Measurements from ENCODE around the gene C7orf33.
"Not testable (repeated sequence)": the region's sequence is repeated elsewhere in the genome, so short reads cannot be mapped to it uniquely, and the experiment has no call there.

C7orf33 gene

DNA sequence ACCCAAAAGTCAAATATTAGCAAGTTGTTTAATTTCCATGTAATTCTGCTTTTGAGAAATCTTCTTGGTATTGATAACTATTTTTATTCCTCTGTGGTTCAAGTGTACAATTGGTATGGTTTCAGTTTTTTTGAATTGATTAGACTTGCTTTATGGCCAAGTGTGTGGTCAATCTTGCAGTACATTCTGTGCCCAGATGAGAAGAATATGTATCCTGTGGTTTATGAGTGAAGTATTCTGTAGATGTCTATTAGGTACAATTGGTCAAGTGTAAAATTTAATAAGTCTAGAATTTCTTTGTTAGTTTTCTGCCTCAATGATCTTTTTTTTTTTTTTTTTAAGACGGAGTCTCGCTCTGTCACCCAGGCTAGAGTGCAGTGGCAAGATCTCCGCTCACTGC, 36.6 kb upstream of the C7orf33 start:
- H3K4me3 ChIP-seq (ENCODE audit: low read depth, low read length): no peak overlapping the region
- no peak for DNase-seq (ENCODE audit: low read depth)
- TF ChIP-seq, protein P1, sequence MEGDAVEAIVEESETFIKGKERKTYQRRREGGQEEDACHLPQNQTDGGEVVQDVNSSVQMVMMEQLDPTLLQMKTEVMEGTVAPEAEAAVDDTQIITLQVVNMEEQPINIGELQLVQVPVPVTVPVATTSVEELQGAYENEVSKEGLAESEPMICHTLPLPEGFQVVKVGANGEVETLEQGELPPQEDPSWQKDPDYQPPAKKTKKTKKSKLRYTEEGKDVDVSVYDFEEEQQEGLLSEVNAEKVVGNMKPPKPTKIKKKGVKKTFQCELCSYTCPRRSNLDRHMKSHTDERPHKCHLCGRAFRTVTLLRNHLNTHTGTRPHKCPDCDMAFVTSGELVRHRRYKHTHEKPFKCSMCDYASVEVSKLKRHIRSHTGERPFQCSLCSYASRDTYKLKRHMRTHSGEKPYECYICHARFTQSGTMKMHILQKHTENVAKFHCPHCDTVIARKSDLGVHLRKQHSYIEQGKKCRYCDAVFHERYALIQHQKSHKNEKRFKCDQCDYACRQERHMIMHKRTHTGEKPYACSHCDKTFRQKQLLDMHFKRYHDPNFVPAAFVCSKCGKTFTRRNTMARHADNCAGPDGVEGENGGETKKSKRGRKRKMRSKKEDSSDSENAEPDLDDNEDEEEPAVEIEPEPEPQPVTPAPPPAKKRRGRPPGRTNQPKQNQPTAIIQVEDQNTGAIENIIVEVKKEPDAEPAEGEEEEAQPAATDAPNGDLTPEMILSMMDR (IDR thresholded peaks at IDR 0.05; ENCODE audit: control insufficient read depth, extremely low read depth, insufficient read depth): no peak

DNA sequence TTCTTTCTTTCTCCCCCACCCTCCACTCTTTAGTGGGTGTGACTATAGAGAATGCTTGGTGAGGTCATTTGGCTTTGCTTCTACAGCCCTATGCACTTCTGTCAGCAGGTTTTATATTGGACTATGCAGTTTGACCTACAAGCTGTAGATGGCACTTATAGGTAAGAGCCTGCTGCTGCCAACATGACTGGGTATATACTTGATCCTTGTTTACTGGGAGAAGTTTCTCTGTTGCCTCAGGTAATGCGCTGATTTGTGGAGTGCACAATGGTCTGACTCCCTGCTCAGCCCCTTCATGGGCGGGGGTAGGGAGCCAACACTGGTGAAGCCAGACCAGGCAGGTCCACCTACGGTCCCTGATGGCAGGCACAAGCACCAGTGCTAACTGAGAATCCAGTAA, 33.7 kb upstream of the C7orf33 start:
- no peak for DNase-seq (ENCODE audit: low read depth)
- TF ChIP-seq, protein P1 (IDR thresholded peaks at IDR 0.05; ENCODE audit: control insufficient read depth, extremely low read depth, insufficient read depth): peak; percentile 20; the same call in 1 of the 2 replicates
- H3K4me3 ChIP-seq (ENCODE audit: low read depth, low read length): no peak overlapping the region

DNA sequence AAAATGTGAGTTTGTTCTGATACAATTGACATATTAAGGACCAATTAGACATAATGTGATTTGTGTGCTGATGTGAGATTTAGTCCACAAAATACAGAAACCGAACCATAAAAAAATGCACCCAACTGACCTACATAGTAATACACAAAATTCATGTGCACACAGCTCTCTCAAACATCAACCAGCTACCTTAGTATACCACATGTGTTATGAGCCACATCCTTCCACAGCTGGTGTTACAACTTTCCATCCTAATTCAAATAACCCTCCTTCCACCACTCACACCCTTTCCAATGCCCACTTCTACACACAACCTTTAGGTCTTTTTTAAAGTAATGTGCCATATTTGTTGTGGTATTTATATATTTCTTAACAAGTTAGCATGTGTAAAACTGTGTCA, 31.7 kb upstream of the C7orf33 start:
- TF ChIP-seq, protein P1 (IDR thresholded peaks at IDR 0.05; ENCODE audit: control insufficient read depth, extremely low read depth, insufficient read depth): no peak
- DNase-seq (ENCODE audit: low read depth): no peak

DNA sequence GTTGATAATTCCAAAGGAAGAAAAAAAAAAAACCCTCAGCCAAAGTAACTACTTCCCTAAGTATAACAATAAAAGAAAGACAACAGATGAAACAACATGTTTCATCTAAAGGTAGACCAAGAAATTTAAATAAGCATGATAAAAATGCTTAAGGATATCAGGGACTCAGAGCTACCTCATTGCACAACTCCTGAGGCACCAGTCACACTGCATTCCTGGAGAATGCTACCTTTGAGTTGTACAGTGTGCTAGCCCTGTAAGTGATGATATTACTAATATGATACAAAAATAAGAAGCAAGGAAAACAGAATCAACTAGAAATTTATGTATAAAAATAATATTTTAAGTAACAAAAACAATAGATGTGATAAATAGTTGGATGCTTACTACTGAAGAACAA, 29.5 kb upstream of the C7orf33 start:
- H3K4me3 ChIP-seq (ENCODE audit: low read depth, low read length): no peak overlapping the region
- no peak for DNase-seq (ENCODE audit: low read depth)
- TF ChIP-seq, protein P1 (IDR thresholded peaks at IDR 0.05; ENCODE audit: control insufficient read depth, extremely low read depth, insufficient read depth): no peak

More for the DNA sequence above, 31.7 kb upstream of the C7orf33 start:
- H3K4me3 ChIP-seq (ENCODE audit: low read depth, low read length): no peak overlapping the region

DNA sequence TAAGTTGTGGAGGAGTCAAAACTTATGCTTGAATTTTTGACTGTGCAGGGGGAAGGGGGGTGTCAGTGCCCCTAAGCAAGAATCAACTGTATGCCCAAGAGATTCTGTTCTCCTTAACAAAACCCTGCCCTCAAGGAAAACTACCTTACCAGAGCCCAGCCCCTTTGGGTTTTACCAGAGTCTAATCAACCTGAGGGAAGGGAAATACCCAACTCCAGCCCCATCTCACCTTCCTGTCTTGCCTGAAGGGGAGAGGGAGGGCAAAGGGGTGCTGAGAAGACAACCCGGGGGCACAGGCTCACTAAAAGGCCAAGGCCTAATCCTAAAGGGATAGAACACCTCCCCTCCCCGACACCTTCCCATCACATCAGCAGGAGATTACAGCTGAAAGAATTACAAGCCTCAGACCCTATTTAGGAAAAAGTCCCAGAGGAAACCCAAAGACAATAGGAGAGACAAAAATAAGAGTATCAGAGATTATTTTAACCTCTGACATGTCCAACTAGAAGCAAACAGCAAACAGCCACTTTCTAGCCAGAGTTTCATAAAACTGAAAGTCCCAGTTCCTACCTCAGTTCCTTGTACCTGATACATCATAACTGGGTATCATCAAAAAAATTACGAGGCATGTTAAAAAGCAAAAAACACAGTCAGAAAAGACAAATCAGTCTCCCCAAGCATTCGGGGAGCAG, 26.8 kb upstream of the C7orf33 start:
- TF ChIP-seq, protein P1 (IDR thresholded peaks at IDR 0.05; ENCODE audit: control insufficient read depth, extremely low read depth, insufficient read depth): no peak
- DNase-seq (ENCODE audit: low read depth): no peak
- H3K4me3 ChIP-seq (ENCODE audit: low read depth, low read length): no peak overlapping the region

DNA sequence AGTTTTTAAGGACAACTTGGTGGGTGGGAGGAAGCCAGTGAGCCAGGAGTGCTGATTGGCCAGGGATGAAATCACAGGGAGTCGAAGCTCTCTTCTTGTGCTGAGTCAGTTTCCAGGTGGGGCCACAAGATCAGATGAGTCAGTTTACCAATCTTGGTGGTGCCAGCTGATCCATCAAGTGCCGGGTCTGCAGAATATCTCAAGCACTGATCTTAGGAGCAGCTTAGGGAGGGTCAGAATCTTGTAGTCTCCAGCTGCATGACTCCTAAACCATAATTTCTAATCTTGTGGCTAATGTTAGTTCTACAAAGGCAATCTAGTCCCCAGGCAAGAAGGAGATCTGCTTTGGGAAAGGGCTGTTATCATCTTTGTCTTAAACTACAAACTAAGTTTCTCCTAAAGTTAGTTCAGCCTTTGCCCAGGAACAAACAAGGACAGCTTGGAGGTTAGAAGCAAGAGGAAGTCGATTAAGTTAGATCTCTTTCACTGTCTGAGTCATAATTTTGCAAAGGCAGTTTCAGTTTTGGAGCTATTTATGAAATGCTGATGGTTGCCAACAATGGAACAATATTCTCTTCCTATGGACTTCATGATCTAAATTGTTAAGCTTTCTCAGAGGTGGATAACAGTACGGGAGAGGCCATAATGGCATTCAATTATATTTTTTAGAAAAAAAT, 26.2 kb upstream of the C7orf33 start:
- H3K4me3 ChIP-seq (ENCODE audit: low read depth, low read length); DNase-seq (ENCODE audit: low read depth): not testable (repeated sequence)

DNA sequence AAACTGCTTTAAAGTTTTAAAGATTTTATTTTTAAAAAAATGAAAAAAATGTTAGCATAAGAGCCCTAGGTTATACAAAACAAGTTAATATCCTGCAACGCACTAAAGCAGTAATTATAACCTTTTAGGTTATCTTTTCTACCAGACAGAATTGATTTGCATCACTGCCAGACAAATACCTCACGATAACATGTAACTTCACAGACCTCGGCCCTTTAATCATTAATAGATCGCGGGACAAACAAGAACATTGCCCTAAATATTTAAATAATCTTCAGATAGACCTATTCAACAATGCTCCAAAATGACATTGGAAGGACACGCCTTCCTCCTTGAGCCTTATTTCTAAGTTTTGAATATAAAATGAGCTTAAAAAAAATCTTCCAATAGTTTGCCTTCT, 23.8 kb upstream of the C7orf33 start:
- H3K4me3 ChIP-seq (ENCODE audit: low read depth, low read length): no peak overlapping the region
- DNase-seq (ENCODE audit: low read depth): no peak
- TF ChIP-seq, protein P1 (IDR thresholded peaks at IDR 0.05; ENCODE audit: control insufficient read depth, extremely low read depth, insufficient read depth): no peak

Data from LNCaP clone FGC (cell line).